HG02588 (cell line): ENCODE data around the gene MGLL.
"Not testable (repeated sequence)": the region's sequence is repeated elsewhere in the genome, so short reads cannot be mapped to it uniquely, and the experiment has no call there.

Source experiments
- ATAC-seq: cut with Tn5 transposase; IDR thresholded peaks from one replicate; pipeline ENCODE4 v1.9.1; 2021; ENCODE audit warnings: mild to moderate bottlenecking, moderate library complexity; ENCODE audit not compliant: unreplicated experiment

MGLL gene

GRCh38 chr3:127693336-127693843 lies 128.9 kb downstream of the MGLL start:
- no peak for ATAC-seq

DNA sequence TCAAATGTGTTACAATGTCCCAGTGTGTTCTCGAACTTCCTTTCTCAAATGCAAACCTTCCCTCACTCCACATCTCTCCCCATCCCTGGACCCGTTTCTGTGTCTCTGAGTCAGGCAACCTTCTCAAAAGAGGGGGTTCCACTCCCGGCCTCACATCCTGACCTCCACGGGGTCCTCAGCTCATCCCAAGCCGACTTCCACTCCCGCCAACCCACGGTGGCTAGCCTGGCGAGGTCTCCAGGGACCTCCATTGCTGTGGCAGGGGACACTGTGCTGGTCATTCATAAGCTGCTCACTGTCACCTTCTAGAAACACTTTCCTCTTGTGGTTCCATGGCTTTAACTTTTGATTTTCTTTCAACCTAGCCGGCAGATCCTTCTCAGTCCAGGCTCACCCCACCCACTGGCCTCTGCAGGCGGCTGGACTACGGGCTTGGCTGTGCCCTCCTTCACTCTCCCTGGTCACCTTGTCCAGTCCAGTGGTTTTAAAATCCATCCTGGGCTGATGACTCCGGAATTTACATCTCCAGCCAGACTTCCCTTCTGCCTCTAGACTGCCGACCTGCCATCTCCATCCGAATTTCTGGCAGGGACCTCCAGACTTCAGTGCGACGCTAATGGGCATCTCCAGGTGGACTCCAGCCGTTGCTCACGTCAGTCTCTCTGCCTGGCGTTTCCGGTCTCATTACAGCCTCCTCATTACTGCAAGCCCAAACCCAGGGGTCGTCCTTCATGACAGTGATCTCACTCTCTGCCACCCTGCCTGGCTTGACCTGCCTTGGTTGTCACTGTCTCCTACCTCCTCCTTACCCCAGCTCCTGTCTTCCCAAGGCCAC lies 129.6 kb downstream of the MGLL start:
- no peak for ATAC-seq

- no peak for ATAC-seq
Measured at GRCh38 chr3:127691974-127692373, 130.3 kb downstream of the MGLL start.

- ATAC-seq, result no peak
Measured at GRCh38 chr3:127691489-127691888, 130.8 kb downstream of the MGLL start.

DNA sequence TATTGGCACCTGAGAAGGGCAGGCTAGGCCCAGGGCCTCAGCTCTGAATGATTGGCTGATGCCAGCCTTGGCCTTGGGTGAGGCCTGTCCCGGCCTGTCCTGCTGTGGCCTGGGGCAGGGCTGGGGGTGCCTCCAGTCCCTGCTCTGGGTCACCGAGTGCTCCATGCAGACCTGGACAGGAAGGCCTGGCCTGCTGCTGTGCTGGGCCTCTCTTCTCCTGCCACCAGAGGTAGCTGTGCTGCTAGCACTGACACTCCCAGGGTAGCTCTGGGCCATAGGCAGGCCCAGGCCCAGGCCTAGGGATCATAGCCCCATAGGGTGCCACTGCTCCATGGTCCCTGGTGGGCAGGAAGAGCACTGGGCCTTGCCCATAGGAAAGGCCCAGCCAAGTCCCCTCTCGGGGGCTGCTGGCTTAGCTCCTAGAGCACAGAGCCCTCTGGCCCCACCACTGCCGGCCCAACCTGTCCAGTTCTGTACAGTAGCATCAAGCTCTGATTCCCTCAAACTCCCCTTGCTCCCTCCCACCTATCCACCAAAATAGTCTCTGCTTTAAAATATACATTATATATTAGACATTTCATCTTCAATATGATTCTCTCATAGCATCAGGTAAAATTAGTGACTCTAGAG lies 131.4 kb downstream of the MGLL start:
- ATAC-seq, result no peak

DNA sequence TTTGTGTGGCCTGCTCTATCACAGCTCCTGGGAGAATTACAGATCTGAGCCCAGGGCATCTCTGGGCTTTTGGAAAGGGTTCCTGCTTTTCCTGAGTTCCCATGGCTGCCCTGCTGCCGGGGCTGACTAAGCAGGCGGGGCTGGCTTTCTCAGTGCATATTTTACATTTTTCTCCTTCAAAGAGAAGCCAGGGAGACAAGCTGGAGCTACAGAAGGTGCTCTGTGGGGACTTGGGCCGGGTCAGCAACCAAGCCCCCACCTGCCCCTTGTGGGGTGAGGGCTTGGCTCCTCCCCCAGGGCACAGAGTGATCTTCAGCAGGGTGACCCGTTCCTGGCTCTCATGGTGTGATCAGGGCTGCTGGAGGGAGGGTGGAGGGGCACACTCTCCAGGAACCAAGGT lies 132.2 kb downstream of the MGLL start:
- no peak for ATAC-seq

GRCh38 chr3:127689266-127689860 lies 133.0 kb downstream of the MGLL start:
- no peak for ATAC-seq

DNA sequence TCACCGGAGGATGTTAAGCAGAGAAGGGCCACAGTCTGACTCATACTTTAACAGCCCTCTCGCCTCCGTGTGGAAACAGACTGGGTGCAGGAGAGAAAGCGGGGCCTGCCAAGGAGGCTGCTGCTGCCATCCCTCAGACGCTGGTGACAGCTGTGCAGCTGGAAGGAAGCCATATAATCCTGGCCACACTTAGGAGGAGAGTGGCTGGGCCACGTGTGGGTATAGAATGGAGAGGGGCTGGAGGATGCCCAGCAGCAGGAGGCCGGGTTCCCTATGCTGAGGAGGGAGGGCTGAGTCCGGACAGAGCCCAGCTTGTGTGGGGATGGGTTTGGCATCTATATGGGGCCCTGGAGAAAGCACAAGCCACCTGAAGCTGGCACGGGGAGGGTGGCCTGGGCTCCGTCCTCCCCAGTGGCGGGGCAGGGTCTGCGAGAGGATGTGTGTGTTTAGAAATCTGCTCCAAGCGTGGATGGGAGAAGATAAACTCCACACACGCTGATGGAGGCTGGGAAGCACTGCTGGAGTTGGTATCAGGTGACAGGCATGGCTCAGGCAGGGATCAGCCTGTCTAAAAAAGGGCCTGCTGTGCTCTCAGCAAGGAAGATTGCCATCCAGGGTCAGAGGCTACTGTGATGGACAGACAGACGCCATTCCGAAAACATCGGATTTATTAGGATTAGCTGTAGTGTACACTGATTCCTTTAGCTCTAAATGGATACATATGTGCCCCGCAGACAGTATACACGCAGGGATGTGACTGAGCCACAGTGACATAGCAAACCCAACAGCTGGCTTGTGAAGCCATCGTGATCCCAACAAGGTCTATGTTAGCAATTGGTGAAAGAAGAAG lies 133.7 kb downstream of the MGLL start:
- ATAC-seq, result no peak

DNA sequence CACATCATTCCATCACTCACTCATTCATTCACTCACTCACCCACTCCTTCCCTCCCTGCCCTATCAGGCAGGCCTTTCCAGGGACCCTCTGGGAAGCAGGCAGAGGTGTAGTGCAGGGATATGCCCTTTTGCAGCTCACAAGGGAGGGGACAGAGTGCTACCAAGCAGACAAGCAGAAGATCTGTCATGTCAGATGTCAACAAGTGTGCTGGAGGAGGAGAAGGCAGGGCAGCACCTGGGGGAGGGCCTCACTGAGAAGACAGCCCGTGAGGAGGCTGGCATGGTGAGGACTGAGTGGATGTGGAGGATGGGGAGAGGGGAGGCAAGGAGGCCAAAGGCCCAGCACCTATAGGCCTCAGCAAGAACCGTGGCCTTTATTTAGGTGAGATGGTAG lies 134.3 kb downstream of the MGLL start:
- no peak for ATAC-seq

- no peak for ATAC-seq
Measured at GRCh38 chr3:127687228-127687737, 135.0 kb downstream of the MGLL start.

- ATAC-seq, result no peak
Measured at GRCh38 chr3:127686512-127686894, 135.8 kb downstream of the MGLL start.

DNA sequence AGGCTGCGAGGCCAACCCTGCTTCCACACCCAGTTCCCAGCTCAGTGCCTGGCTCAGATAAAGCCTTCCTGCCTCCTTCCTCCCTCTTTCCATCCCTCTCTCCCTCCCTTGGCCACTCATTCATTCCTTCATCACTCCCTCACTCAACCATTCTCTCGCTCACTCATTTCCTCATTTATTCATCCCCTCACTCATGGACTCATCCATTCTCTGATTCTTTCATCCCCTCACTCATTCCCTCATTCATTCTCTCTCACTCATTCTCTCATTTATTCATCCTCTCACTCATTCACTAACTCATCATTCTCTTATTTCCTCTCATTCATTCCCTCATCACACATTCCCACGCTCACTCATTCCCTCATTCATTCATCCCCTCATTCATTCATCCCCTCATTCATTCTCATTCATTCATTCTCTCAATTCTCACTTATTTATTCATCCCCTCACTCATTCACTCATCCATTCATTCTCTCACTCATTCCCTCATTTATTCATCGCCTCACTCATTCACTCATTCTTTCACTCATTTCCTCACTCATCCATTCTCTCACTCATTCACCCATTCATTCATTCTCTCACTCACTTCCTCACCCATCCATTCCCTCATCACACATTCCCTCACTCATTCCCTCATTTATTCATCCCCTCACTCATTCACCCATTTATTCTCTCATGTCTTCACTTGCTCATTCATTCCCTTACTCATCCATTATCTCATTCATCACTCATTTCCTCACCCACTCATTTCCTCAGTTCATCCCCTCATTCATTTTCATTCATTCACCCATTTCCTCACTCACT lies 136.4 kb downstream of the MGLL start:
- no peak for ATAC-seq

DNA sequence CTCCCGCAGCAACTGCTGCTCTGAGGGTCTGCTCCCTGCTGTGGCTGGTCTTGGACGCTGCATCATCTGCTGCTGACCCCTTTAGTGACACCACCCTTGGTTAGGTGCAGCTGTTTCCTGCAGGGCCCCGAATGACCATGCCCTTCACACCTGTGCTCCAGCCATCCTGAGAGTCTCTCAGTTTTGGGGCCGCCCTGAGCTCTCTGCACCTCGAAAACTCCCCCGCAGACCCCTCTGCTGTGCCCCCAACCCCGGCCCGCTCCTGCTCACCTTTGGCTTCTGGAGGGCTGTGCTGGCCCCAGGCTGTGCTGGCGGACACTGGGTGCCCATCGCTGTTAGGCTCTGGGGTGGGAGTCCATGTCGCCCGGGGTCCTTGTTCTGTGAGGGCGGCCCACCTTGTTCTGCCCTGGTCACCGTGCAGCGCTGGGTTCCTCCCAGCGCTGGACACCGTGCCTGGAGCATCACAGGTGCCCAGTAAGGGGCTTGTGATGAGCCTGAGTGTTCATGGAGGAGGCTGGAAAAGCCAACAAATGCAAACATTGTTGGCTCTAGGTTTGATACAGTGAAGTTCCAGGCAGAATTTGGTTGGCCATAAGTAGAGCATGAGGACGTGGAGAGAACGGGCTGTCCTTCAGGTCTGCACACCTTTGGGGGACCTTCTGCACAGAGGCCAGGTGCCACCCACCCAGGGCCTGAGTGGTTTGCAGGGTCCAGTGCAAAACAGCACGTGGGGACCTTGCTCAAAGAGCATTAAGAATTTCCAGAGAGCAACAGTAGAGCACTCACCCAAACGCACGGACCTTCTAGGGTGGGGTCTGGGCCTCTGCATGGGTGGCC lies 137.2 kb downstream of the MGLL start:
- no peak for ATAC-seq

GRCh38 chr3:127682561-127682960 lies 139.8 kb downstream of the MGLL start:
- no peak for ATAC-seq

- ATAC-seq, result not testable (repeated sequence)
Measured at GRCh38 chr3:127682175-127682554, 140.2 kb downstream of the MGLL start.

- ATAC-seq, result no peak
Measured at GRCh38 chr3:127680798-127681221, 141.5 kb downstream of the MGLL start.

- no peak for ATAC-seq
Measured at GRCh38 chr3:127680146-127680661, 142.1 kb downstream of the MGLL start.

DNA sequence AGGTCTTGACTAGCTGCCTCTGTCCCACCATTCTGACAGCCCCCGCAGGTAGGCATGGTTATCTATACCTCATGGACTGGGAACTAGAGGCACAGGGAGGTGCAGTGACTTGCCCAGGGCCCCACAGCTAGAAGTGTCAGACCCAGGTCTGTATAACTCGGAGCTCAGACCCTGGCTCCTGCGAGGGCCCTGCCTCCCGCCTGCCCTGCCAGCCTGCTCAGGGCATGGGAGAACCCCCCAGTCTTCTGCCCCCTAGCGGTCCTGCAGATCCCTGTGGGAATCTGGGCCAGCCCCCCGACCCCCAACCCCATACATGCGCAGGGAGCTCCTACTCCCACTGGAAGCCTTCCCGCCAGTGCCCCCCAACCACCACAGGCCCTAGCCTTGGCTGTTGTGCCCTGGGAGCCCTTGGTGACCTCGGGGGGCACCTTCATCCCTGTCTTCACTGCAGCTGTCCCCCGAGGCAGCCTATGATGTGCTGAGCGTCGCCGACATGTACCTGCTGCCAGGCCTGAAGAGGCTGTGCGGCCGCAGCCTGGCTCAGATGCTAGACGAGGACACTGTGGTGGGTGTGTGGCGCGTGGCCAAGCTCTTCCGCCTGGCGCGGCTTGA lies 142.7 kb downstream of the MGLL start:
- no peak for ATAC-seq
